Measurements from ENCODE around the gene CDKN2AIPNL. TPM values are rescaled to one million over a fixed set of nuclear protein-coding genes. Genes with fewer than 3 reads are reported as not detected.
"Not testable (repeated sequence)": the region's sequence is repeated elsewhere in the genome, so short reads cannot be mapped to it uniquely, and the experiment has no call there.

Gene CDKN2AIPNL
- total RNA-seq, 1 donor = 36.3 TPM

DNA sequence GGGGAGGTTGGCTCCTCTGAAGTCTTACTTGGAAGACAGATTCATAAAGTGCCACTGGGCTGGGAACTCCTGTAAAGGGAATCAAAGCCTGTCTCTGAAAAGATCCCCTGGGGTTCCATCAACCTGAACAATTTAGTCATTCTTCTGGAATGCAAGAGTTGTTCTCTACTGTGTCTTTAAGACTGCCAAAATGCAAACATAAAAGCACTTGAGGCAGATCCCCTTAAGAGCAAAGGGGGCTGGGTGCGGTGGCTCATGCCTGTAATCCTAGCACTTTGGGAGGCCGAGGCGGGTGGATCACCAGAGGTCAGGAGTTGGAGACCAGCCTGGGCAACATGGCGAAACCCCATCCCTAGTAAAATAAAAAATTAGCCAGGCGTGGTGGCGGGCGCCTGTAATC is 16.7 kb downstream of the CDKN2AIPNL start:
- no peak for DNase-seq (ENCODE audit: low read depth)

DNA sequence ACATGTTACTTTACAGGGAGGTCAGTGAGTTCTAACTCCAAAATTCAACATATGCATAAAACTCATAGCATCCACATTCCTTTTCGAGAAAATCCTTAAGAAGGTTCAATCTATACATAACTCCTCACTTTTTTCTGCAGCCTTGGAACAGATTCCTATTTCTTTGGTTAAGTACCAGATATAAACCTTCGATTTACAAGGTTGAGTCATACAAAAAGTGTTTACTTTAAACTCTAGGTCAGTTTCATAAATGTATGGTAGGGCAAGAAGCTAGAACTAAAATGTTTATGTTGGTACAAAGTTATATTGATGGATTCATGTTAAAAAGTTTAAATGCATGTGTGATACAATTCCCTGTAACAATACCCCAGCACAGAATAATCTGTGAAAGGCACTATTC is 19.4 kb downstream of the CDKN2AIPNL start:
- H3K4me3 ChIP-seq (ENCODE audit: low read depth, low read length) = no peak overlapping the region
- TF ChIP-seq, protein P1, sequence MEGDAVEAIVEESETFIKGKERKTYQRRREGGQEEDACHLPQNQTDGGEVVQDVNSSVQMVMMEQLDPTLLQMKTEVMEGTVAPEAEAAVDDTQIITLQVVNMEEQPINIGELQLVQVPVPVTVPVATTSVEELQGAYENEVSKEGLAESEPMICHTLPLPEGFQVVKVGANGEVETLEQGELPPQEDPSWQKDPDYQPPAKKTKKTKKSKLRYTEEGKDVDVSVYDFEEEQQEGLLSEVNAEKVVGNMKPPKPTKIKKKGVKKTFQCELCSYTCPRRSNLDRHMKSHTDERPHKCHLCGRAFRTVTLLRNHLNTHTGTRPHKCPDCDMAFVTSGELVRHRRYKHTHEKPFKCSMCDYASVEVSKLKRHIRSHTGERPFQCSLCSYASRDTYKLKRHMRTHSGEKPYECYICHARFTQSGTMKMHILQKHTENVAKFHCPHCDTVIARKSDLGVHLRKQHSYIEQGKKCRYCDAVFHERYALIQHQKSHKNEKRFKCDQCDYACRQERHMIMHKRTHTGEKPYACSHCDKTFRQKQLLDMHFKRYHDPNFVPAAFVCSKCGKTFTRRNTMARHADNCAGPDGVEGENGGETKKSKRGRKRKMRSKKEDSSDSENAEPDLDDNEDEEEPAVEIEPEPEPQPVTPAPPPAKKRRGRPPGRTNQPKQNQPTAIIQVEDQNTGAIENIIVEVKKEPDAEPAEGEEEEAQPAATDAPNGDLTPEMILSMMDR (IDR thresholded peaks at IDR 0.05; ENCODE audit: insufficient read depth, low read length) = no peak
- no peak for DNase-seq (ENCODE audit: low read depth)

More for the DNA sequence above, 16.7 kb downstream of the CDKN2AIPNL start:
- no peak overlapping the region for H3K4me3 ChIP-seq (ENCODE audit: low read depth, low read length)
- TF ChIP-seq, protein P1 (IDR thresholded peaks at IDR 0.05; ENCODE audit: insufficient read depth, low read length) = no peak

DNA sequence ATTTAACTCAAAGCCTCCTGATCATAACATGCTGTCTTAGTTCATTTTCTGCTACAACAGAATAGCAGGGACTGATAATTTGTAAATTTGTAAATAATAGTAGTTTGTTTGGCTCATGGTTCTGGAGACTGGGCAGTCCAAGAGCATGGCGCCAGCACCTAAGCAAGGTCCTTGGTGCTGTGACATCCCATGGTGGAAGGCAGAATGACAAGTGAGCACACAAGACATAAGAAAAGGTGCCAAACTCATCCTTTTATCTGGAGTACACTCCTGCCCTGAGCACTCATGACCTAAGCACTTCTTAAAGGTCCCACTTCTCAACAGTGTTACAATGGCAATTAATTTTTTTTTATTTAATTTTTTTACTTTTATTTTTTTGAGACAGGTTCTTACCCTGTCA is 24.2 kb downstream of the CDKN2AIPNL start:
- TF ChIP-seq, protein P1 (IDR thresholded peaks at IDR 0.05; ENCODE audit: insufficient read depth, low read length) = no peak
- no peak overlapping the region for H3K4me3 ChIP-seq (ENCODE audit: low read depth, low read length)
- no peak for DNase-seq (ENCODE audit: low read depth)

DNA sequence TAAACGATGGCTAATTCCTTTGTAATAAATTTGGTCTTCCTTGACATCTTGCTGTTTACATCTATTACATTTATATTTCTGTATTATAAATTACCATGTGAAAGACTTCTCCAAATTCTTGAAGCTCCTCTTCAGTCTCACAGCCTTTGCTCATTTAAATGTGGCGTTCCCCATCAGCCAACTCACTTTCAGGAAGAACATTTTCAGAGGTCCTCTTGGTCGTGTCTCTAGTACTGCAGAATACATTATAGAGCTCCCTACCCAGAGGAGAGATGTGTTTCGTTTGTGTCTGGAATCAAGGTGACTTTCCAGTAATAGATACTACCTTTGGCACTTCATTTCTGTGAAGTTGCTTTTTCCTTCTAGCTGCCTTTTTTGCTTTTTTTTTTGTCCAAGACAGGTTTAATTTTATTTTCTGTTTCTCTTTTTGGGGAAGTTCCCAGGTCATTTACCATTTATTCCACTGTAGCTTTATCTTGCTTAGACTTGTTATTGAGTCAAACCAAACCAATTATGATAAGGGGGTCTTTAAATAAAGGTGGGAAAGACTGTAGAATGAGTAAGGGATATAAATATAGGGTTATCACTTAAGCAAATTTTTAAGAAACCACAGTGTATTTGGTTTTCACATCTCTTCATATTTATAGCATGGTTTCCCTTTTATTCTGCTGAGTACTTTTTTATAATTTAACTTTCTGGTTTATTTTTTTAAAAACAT is 27.5 kb downstream of the CDKN2AIPNL start:
- no peak for DNase-seq (ENCODE audit: low read depth)
- H3K4me3 ChIP-seq (ENCODE audit: low read depth, low read length) = no peak overlapping the region
- TF ChIP-seq, protein P1 (IDR thresholded peaks at IDR 0.05; ENCODE audit: insufficient read depth, low read length) = no peak

DNA sequence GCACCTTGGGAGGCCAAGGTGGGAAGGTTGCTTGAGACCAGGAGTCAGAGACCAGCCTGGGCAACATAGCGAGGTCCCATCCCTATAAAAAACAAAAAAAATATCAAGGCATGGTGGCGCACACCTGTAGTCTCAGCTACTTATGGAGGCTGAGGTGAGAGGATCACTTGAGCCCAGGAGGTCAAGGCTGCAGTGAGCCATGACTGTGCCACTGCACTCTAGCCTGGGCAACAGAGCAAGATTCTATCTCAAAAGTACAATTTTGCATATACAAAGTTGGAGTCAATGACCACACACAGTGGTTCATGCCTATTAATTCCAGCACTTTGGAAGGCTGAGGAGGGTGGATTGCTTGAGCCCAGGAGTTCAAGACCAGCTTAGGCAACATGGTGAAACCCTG is 29.5 kb downstream of the CDKN2AIPNL start:
- not testable (repeated sequence) for DNase-seq (ENCODE audit: low read depth); H3K4me3 ChIP-seq (ENCODE audit: low read depth, low read length)

DNA sequence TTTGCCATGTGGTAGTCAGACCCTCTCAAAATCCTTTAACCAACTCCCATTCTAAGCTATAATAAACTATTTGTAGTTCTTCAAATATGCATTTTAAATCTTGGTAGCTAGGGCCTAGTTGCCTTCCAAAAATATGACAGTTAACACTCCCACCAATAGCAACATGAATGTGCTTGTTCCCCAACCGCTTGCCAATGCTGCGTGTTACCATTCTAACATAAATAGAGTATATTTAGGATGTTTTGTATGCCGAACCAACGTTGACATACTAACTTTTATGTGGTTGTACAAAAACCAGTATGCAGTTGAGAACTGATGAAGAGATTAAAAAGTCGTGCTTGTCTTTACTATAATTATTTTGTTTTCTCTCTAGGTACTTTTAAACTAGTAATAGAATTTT is 31.3 kb downstream of the CDKN2AIPNL start:
- TF ChIP-seq, protein P1 (IDR thresholded peaks at IDR 0.05; ENCODE audit: insufficient read depth, low read length) = no peak

DNA sequence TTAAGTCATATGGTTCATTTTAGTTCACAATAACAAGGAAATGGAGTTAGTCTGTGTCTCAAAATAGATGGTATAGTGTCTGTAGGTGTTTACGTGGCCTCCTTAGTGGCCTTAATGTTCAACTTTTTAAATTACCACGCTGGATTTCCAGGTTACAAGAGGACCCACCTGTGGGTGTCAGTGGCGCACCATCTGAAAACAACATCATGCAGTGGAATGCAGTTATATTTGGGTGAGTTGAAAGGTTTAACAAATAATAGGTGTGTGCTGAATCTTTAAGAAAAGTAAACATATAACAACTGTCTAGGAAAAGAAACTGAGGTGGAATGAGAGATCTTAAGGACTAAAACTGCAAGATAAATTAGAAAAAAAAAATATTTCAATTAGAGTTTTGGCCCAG is 37.4 kb downstream of the CDKN2AIPNL start:
- DNase-seq (ENCODE audit: low read depth) = no peak
- no peak overlapping the region for H3K4me3 ChIP-seq (ENCODE audit: low read depth, low read length)
- TF ChIP-seq, protein P1 (IDR thresholded peaks at IDR 0.05; ENCODE audit: insufficient read depth, low read length) = no peak

More for the DNA sequence above, 31.3 kb downstream of the CDKN2AIPNL start:
- DNase-seq (ENCODE audit: low read depth) = no peak
- no peak overlapping the region for H3K4me3 ChIP-seq (ENCODE audit: low read depth, low read length)

DNA sequence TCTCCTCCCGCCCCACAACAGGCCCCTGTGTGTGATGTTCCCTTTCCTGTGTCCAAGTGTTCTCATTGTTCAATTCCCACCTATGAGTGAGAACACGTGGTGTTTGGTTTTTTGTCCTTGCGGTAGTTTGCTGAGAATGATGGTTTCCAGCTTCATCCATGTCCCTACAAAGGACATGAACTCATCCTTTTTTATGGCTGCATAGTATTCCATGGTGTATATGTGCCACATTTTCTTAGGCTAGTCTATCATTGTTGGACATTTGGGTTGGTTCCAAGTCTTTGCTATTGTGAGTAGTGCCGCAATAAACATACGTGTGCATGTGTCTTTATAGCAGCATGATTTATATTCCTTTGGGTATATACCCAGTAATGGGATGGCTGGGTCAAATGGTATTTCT is 38.0 kb downstream of the CDKN2AIPNL start:
- H3K4me3 ChIP-seq (ENCODE audit: low read depth, low read length) = peak overlapping the region; percentile 29
- DNase-seq (ENCODE audit: low read depth) = not testable (repeated sequence)
